CD4-positive, alpha-beta T cell (primary cell): ENCODE results near the gene ENAH. TPM values are rescaled to one million over a fixed set of nuclear protein-coding genes. Genes with fewer than 3 reads are reported as not detected.

ENCODE experiments used
- ATAC-seq: fragments of 200-7000 bp; cut with Tn5 transposase; one replicate; pipeline ENCODE4 v1.10.0; 2022; ENCODE audit warnings: mild to moderate bottlenecking; ENCODE audit not compliant: poor library complexity
- CTCF ChIA-PET: fragments of 350-600 bp; sonication (Branson Sonifier 250); formaldehyde crosslinking; loops from one replicate; lab custom pipeline; 2021; ENCODE audit warnings: antibody characterized with exemption, inconsistent platforms; lab: Charles Lee
- POLR2A ChIA-PET: fragments of 350-600 bp; sonication (Branson Sonifier 250); formaldehyde crosslinking; loops from one replicate; lab custom pipeline; 2021; ENCODE audit warnings: antibody characterized with exemption, inconsistent platforms; lab: Charles Lee
- DNase-seq, 14 experiments: peaks; one replicate each; pipeline ENCODE4 v3.0.0-alpha.2; 2013 to 2020; ENCODE audit warnings: mixed read lengths in 2 of 14
- H3K27ac ChIP-seq, 2 donors: one replicate each; pipeline versions ENCODE4 v1.5.1 to v1.7.0; 2013; ENCODE audit warnings: low read length in 2 of 2, low read depth in 1 of 2, mild to moderate bottlenecking in 1 of 2
- H3K27me3 ChIP-seq, 2 experiments: 1 replicate in 1 of 2; 2 replicates in 1 of 2; pipeline versions ENCODE4 v1.6.1 to v1.7.0; 2013; ENCODE audit warnings: low read length in 2 of 2, control low read depth in 1 of 2, mild to moderate bottlenecking in 1 of 2, moderate library complexity in 1 of 2; ENCODE audit not compliant: insufficient read depth in 2 of 2, control insufficient read depth in 1 of 2
- H3K36me3 ChIP-seq: one replicate; pipeline ENCODE4 v1.6.1; 2013; ENCODE audit warnings: low read length, control low read depth; ENCODE audit not compliant: insufficient read depth
- H3K4me1 ChIP-seq: one replicate; pipeline ENCODE4 v1.6.1; 2013; ENCODE audit warnings: low read length, control low read depth; ENCODE audit not compliant: insufficient read depth
- H3K4me3 ChIP-seq: one replicate; pipeline ENCODE4 v1.5.1; 2013; ENCODE audit warnings: mild to moderate bottlenecking, low read length, moderate library complexity
- H3K9me3 ChIP-seq, 2 experiments: 1 replicate in 1 of 2; 2 replicates in 1 of 2; pipeline versions ENCODE4 v1.6.1 to v1.7.0; 2013; ENCODE audit warnings: low read length in 2 of 2, mild to moderate bottlenecking in 2 of 2, control low read depth in 1 of 2, moderate library complexity in 1 of 2; ENCODE audit not compliant: control insufficient read depth in 1 of 2, insufficient read depth in 1 of 2
- H3K27ac Mint-ChIP-seq: one replicate; pipeline ENCODE4 v1.8.0; 2020; ENCODE audit warnings: mixed read lengths
- H3K27me3 Mint-ChIP-seq: one replicate; pipeline ENCODE4 v1.8.0; 2021; ENCODE audit warnings: mixed read lengths
- H3K36me3 Mint-ChIP-seq: one replicate; pipeline ENCODE4 v1.8.0; 2021; ENCODE audit warnings: low read depth, mixed read lengths
- H3K4me1 Mint-ChIP-seq: one replicate; pipeline ENCODE4 v1.8.0; 2021; ENCODE audit warnings: low read depth, mixed read lengths
- H3K4me3 Mint-ChIP-seq: one replicate; pipeline ENCODE4 v1.8.0; 2020; ENCODE audit warnings: mild to moderate bottlenecking, mixed read lengths
- H3K9me3 Mint-ChIP-seq: one replicate; pipeline ENCODE4 v1.8.0; 2020; ENCODE audit warnings: mixed read lengths
- CTCF ChIP-seq: fragments of 200-600 bp; IDR thresholded peaks from one replicate; pipeline ENCODE4 v1.8.0; 2022; ENCODE audit warnings: antibody characterized with exemption, mild to moderate bottlenecking
- intact Hi-C, 2 experiments: fragments of 100-400 bp; cut with DNase I in 1 of 2; cut with micrococcal nuclease in 1 of 2; formaldehyde crosslinking; loops; one replicate each; pipeline versions ENCODE4 v1.15.1 to v1.9.0; 2023 to 2025; cut with DNase I, micrococcal nuclease
- total RNA-seq, 174 experiments: library from RNA in 2 of 174; stranded (reverse) in 2 of 174; gene quantifications; one replicate each; pipeline ENCODE4 v1.2.3 and lab custom pipeline; 2021 to 2026

ENAH gene
- total RNA-seq, 2 experiments from 2014 or later: not detected

- DNase-seq: peak in 8 of 14 experiments; percentile 23 to 71 (median 42)
- H3K27me3 ChIP-seq: no peaks in the 10 kb centered on the region
- no peaks in the 10 kb centered on the region for H3K9me3 Mint-ChIP-seq
- ChIA-PET POLR2A (interaction anchor here (0.8 to 1.9 kb wide), 2 partner anchors 9 to 26 kb away, joined by 3 to 10 read pairs; partner anchors contain the start of gene LBR), CTCF (interaction anchor here (0.7 to 1.6 kb wide), 3 partner anchors 20 to 30 kb away, joined by 3 to 4 read pairs (median 3); no protein-coding TSS in a partner anchor)
- H3K4me3 Mint-ChIP-seq: no peak overlapping the region
- no peak overlapping the region for H3K4me3 ChIP-seq
- H3K27ac Mint-ChIP-seq: no peak overlapping the region
- H3K36me3 Mint-ChIP-seq: no peaks in the 10 kb centered on the region
- H3K27me3 Mint-ChIP-seq: no peaks in the 10 kb centered on the region
- no peaks in the 10 kb centered on the region for H3K36me3 ChIP-seq
- peaks cover 0 to 4% of the 10 kb centered on the region in 2 experiments for H3K9me3 ChIP-seq
- no peak overlapping the region for H3K27ac ChIP-seq
- intact Hi-C loops: no loop called here
- TF ChIP-seq CTCF: no peak
- H3K4me1 ChIP-seq: peaks cover 18% of the 10 kb centered on the region
- peak; percentile 26 for ATAC-seq
- peaks cover 25% of the 10 kb centered on the region for H3K4me1 Mint-ChIP-seq
Measured at GRCh38 chr1:225454733-225455132, 198.2 kb downstream of the ENAH start.

- H3K4me3 ChIP-seq: no peak overlapping the region
- no peaks in the 10 kb centered on the region for H3K9me3 Mint-ChIP-seq
- no peaks in the 10 kb centered on the region for H3K36me3 Mint-ChIP-seq
- no peak overlapping the region for H3K4me3 Mint-ChIP-seq
- no peak overlapping the region for H3K27ac Mint-ChIP-seq
- CTCF ChIA-PET: interaction anchor here (0.7 to 1.6 kb wide), 3 partner anchors 21 to 31 kb away, joined by 3 to 4 read pairs (median 3); no protein-coding TSS in a partner anchor
- ATAC-seq (no peak), DNase-seq (no peak)
- H3K4me1 Mint-ChIP-seq: peaks cover 18% of the 10 kb centered on the region
- H3K4me1 ChIP-seq: peaks cover 19% of the 10 kb centered on the region
- no peak for TF ChIP-seq CTCF
- H3K9me3 ChIP-seq: peaks cover 0 to 4% of the 10 kb centered on the region in 2 experiments
- POLR2A ChIA-PET: interaction anchor here (1.9 kb wide), 1 partner anchor 9 kb away, joined by 10 read pairs; no protein-coding TSS in a partner anchor
- H3K36me3 ChIP-seq: no peaks in the 10 kb centered on the region
- no peaks in the 10 kb centered on the region for H3K27me3 ChIP-seq
- no peaks in the 10 kb centered on the region for H3K27me3 Mint-ChIP-seq
- intact Hi-C loops: no loop called here
- no peak overlapping the region for H3K27ac ChIP-seq
Measured at GRCh38 chr1:225453797-225454648, 198.9 kb downstream of the ENAH start.

GRCh38 chr1:225451840-225452515 lies 200.9 kb downstream of the ENAH start:
- ChIA-PET POLR2A (no interaction called here), CTCF (interaction anchor here (0.5 kb wide), 1 partner anchor 95 kb away, joined by 3 read pairs; no protein-coding TSS in a partner anchor)
- Histone ChIP-seq H3K27ac (no peak overlapping the region), H3K4me3 (no peak overlapping the region), H3K4me1 (peaks cover 25% of the 10 kb centered on the region), H3K36me3 (no peaks in the 10 kb centered on the region), H3K27me3 (no peaks in the 10 kb centered on the region), H3K9me3 (peaks cover 0 to 4% of the 10 kb centered on the region in 2 experiments)
- no peaks in the 10 kb centered on the region for H3K9me3 Mint-ChIP-seq
- no peaks in the 10 kb centered on the region for H3K27me3 Mint-ChIP-seq
- H3K4me1 Mint-ChIP-seq: peaks cover 24% of the 10 kb centered on the region
- no peak overlapping the region for H3K27ac Mint-ChIP-seq
- TF ChIP-seq CTCF: no peak
- H3K36me3 Mint-ChIP-seq: no peaks in the 10 kb centered on the region
- intact Hi-C loops: no loop called here
- H3K4me3 Mint-ChIP-seq: no peak overlapping the region
- DNase-seq (no peak), ATAC-seq (no peak)
